ENCODE results near the gene STX8. TPM values are rescaled to one million over a fixed set of nuclear protein-coding genes. Genes with fewer than 3 reads are reported as not detected.

Gene STX8
- total and polyA plus RNA-seq, 9 of the 15 experiments (the other 6 are each of a cell fraction or from before 2014, with no cell fraction given), result 14.6 to 42.5 (median 22.1) TPM

DNA sequence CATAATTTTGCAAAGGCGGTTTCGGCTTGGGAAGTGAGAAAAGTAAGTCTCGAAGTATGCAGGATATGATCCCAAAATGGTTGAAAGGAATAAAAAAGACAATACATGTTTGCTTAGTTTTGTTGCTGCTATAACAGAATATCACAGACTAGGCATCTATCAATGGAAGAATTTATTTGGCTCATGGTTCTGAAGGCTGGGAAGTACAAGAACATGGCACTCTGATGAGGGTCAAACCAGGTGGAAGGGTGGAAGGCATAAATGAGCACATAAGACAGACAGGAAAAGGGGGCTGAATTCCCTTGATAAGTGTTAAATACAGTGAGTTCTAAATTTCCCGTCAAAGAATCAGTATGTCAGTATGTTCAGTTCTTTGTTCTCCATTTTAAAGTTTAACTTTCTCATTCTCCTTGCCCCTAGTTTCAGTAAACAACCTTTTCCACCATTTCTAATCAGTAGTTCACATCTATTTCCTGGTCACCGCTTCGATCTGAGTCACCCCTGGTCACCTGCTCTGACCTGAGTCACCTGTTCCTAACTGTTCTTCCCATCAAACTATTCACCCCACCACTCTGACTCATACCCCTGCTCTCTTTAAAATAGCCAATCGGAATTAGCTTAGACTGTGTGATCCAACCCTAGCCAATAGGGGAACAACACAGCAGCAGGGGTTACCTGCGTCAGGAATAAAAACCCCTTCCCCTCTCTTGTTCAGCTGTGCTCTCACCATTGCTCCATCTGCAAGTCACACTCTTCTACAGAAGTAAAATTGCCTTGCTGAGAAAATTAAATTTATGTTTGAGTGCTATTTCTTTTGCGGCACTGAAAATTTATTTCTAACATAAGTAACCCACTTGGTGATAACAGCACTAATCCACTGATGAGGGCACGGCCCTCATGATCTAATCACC lies 240.8 kb downstream of the STX8 start:
- H3K9me3 ChIP-seq (replicated peaks; ENCODE audit: control insufficient read depth, insufficient read depth, low read depth, low read length), result no peaks in the 10 kb centered on the region
- in situ Hi-C loops (cut with MboI), result no loop called here
- BruUV-seq (replicated peaks), result no TSS peak

DNA sequence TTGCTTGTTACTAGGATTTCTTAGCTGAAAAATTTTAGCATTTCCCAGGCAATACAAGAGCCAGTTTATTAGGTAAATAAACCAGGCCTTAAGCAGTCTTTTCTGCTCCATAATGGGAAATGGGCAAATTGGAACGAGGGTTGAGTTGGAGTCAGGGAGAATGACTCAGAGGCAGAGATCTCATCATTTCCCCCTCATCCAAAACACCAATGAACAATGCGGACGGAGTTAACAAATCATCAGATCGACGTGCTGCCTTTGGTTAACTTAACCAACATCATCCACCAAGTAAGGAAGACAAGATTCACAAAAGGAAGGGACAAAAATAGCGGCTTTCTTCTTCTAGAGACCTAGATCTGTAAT lies 243.5 kb downstream of the STX8 start:
- in situ Hi-C loops (cut with MboI) (no loop called here), intact Hi-C loops (cut with micrococcal nuclease) (no loop called here)
- no TSS peak for BruUV-seq (replicated peaks)
- Histone ChIP-seq H3K4me3 (no peak overlapping the region), H3K27me3 (ENCODE audit: control insufficient read depth in 2 of 2, insufficient read depth in 2 of 2, low read length in 2 of 2) (peaks cover 0 to 6% of the 10 kb centered on the region in 2 experiments; a peak in 1 of 5 replicates), H3K36me3 (ENCODE audit: control insufficient read depth, insufficient read depth, low read length) (no peaks in the 10 kb centered on the region), H3K9ac (ENCODE audit: insufficient read depth in 1 of 2, low read depth in 2 of 2, low read length in 2 of 2) (no peak overlapping the region), H3K79me2 (ENCODE audit: control insufficient read depth, insufficient read depth, low read length) (no peaks in the 10 kb centered on the region), H2AFZ (ENCODE audit: low read depth, low read length) (no peak overlapping the region), H3K27ac (ENCODE audit: extremely low read depth, low read depth, low read length) (no peak overlapping the region), H3K9me1 (ENCODE audit: control insufficient read depth, insufficient read depth, low read length) (no peaks in the 10 kb centered on the region), H3K4me2 (ENCODE audit: insufficient read depth, low read length) (no peak overlapping the region), H3K9me3 (replicated peaks; ENCODE audit: control insufficient read depth, insufficient read depth, low read depth, low read length) (no peaks in the 10 kb centered on the region), H3K4me1 (replicated peaks in 1 of 2; ENCODE audit: control insufficient read depth in 2 of 2, insufficient read depth in 2 of 2, low read length in 2 of 2) (no peaks in the 10 kb centered on the region), H4K20me1 (replicated peaks; ENCODE audit: control insufficient read depth, insufficient read depth, low read length) (no peaks in the 10 kb centered on the region)
- TF ChIP-seq POLR2H (tag; IDR thresholded peaks at IDR 0.05; ENCODE audit: low read depth), result no peak
- ChIA-PET CTCF (ENCODE audit: low intra/inter-chr PET ratio) (no interaction called here), POLR2A (no interaction called here)
- no peak for FAIRE-seq
- WGBS (ENCODE audit: insufficient coverage, low coverage, missing lambda C conversion rate), result 0% methylated on average over 4 of the region's 6 CpGs
- no peak for DNase-seq (ENCODE audit: extremely low read depth in 1 of 4, low spot score in 3 of 4)
- ATAC-seq, result no peak

More for the DNA sequence above, 240.8 kb downstream of the STX8 start:
- Histone ChIP-seq H3K36me3 (ENCODE audit: control insufficient read depth, insufficient read depth, low read length) (no peaks in the 10 kb centered on the region), H3K4me2 (ENCODE audit: insufficient read depth, low read length) (no peak overlapping the region), H3K27ac (ENCODE audit: extremely low read depth, low read depth, low read length) (no peak overlapping the region), H3K4me1 (replicated peaks in 1 of 2; ENCODE audit: control insufficient read depth in 2 of 2, insufficient read depth in 2 of 2, low read length in 2 of 2) (no peaks in the 10 kb centered on the region), H3K9me1 (ENCODE audit: control insufficient read depth, insufficient read depth, low read length) (no peaks in the 10 kb centered on the region), H3K79me2 (ENCODE audit: control insufficient read depth, insufficient read depth, low read length) (no peaks in the 10 kb centered on the region), H4K20me1 (replicated peaks; ENCODE audit: control insufficient read depth, insufficient read depth, low read length) (no peaks in the 10 kb centered on the region), H3K4me3 (no peak overlapping the region), H3K27me3 (ENCODE audit: control insufficient read depth in 2 of 2, insufficient read depth in 2 of 2, low read length in 2 of 2) (peaks cover 0 to 6% of the 10 kb centered on the region in 2 experiments; a peak in 2 of 5 replicates), H3K9ac (ENCODE audit: insufficient read depth in 1 of 2, low read depth in 2 of 2, low read length in 2 of 2) (no peak overlapping the region), H2AFZ (ENCODE audit: low read depth, low read length) (no peak overlapping the region)
- 1% methylated on average over 10 of the region's 10 CpGs for WGBS (ENCODE audit: insufficient coverage, low coverage, missing lambda C conversion rate)
- intact Hi-C loops (cut with micrococcal nuclease), result no loop called here
- no peak for ATAC-seq
- FAIRE-seq, result no peak
- ChIA-PET POLR2A (no interaction called here), CTCF (ENCODE audit: low intra/inter-chr PET ratio) (no interaction called here)
- TF ChIP-seq NCOA2 (IDR thresholded peaks at IDR 0.05; ENCODE audit: partially characterized antibody in 2 of 2) (no peak), ETV5 (CRISPR knock-in tag; IDR thresholded peaks at IDR 0.05; ENCODE audit: low read depth) (no peak), ZNF583 (CRISPR knock-in tag; IDR thresholded peaks at IDR 0.05) (no peak), ZBTB8A (IDR thresholded peaks at IDR 0.05; ENCODE audit: partially characterized antibody) (no peak), SREBF2 (CRISPR knock-in tag; IDR thresholded peaks at IDR 0.05) (no peak)
- no peak for DNase-seq (ENCODE audit: extremely low read depth in 1 of 4, low spot score in 3 of 4)
